Thymus (tissue), 14 donors: ENCODE data around the gene KBTBD7. TPM values are rescaled to one million over a fixed set of nuclear protein-coding genes. Genes with fewer than 3 reads are reported as not detected.
A peak's percentile ranks its signal among the peaks of the same experiment; 100 is the strongest.

Experiments used
- DNase-seq, 9 donors: peaks; one replicate each; pipeline ENCODE4 v3.0.0-alpha.2; 2013; ENCODE audit warnings: low spot score in 9 of 9, low read depth in 6 of 9, missing footprints in 1 of 9
- H3K27ac ChIP-seq, 2 donors: one replicate each; pipeline ENCODE4 v1.5.1; 2013; ENCODE audit warnings: control low read depth in 1 of 2, low read depth in 1 of 2, low read length in 1 of 2, mild to moderate bottlenecking in 1 of 2, moderate library complexity in 1 of 2
- H3K27me3 ChIP-seq, 2 donors: one replicate each; pipeline ENCODE4 v1.5.1; 2013; ENCODE audit warnings: low read length in 1 of 2; ENCODE audit not compliant: control insufficient read depth in 2 of 2, insufficient read depth in 1 of 2
- H3K36me3 ChIP-seq, 2 donors: one replicate each; pipeline ENCODE4 v1.5.1; 2013; ENCODE audit warnings: low read length in 1 of 2, mild to moderate bottlenecking in 1 of 2, moderate library complexity in 1 of 2; ENCODE audit not compliant: control insufficient read depth in 2 of 2, insufficient read depth in 2 of 2
- H3K4me1 ChIP-seq, 2 donors: one replicate each; pipeline ENCODE4 v1.5.1; 2013; ENCODE audit warnings: low read length in 2 of 2; ENCODE audit not compliant: control insufficient read depth in 2 of 2, insufficient read depth in 2 of 2
- H3K4me3 ChIP-seq, 2 donors: one replicate each; pipeline ENCODE4 v1.5.1; 2013; ENCODE audit warnings: low read length in 2 of 2, control low read depth in 1 of 2, mild to moderate bottlenecking in 1 of 2
- H3K9me3 ChIP-seq, 2 donors: one replicate each; pipeline ENCODE4 v1.5.1; 2013; ENCODE audit warnings: low read length in 1 of 2, mild to moderate bottlenecking in 1 of 2; ENCODE audit not compliant: control insufficient read depth in 2 of 2, insufficient read depth in 1 of 2
- WGBS: extraction: QIAGEN DNeasy Blood & Tissue Kit; methylation state at CpG from one replicate; pipeline ENCODE4 v1.1.7; 2013; 5-methylcytosine and 5-hydroxymethylcytosine counted together
- long read RNA-seq, 10 donors: transcript quantifications; one replicate each; lab custom pipeline, GENCODE V29; 2026
- polyA plus RNA-seq: library from polyadenylated mRNA; stranded (reverse); fragments of 200-250 nt; gene quantifications from one replicate; pipeline ENCODE4 v1.2.3, GENCODE V29; 2013
- total RNA-seq: library from RNA; stranded (reverse); fragments of 120-200 nt; gene quantifications from one replicate; pipeline ENCODE4 v1.2.4, GENCODE V29; 2013
- donor health status: healthy.

Gene KBTBD7, protein sequence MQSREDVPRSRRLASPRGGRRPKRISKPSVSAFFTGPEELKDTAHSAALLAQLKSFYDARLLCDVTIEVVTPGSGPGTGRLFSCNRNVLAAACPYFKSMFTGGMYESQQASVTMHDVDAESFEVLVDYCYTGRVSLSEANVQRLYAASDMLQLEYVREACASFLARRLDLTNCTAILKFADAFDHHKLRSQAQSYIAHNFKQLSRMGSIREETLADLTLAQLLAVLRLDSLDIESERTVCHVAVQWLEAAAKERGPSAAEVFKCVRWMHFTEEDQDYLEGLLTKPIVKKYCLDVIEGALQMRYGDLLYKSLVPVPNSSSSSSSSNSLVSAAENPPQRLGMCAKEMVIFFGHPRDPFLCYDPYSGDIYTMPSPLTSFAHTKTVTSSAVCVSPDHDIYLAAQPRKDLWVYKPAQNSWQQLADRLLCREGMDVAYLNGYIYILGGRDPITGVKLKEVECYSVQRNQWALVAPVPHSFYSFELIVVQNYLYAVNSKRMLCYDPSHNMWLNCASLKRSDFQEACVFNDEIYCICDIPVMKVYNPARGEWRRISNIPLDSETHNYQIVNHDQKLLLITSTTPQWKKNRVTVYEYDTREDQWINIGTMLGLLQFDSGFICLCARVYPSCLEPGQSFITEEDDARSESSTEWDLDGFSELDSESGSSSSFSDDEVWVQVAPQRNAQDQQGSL
- total RNA-seq: 6.9 TPM
- polyA plus RNA-seq: 5.8 TPM
- long read RNA-seq, donor 1, full-length matches to known transcripts: 1 of 1 reads
- long read RNA-seq, donor 1, partial matches to known transcripts: 0 of 1 reads
- long read RNA-seq, donor 1, other reads (novel, unspliced or antisense): 0 of 1 reads
- long read RNA-seq, donor 2: 0 reads
- long read RNA-seq, donor 3, full-length matches to known transcripts: 8 of 8 reads
- long read RNA-seq, donor 3, partial matches to known transcripts: 0 of 8 reads
- long read RNA-seq, donor 3, other reads (novel, unspliced or antisense): 0 of 8 reads
- long read RNA-seq, donor 4, full-length matches to known transcripts: 10 of 10 reads
- long read RNA-seq, donor 4, partial matches to known transcripts: 0 of 10 reads
- long read RNA-seq, donor 4, other reads (novel, unspliced or antisense): 0 of 10 reads
- long read RNA-seq, donor 5, full-length matches to known transcripts: 26 of 26 reads
- long read RNA-seq, donor 5, partial matches to known transcripts: 0 of 26 reads
- long read RNA-seq, donor 5, other reads (novel, unspliced or antisense): 0 of 26 reads
- long read RNA-seq, donor 6, full-length matches to known transcripts: 5 of 5 reads
- long read RNA-seq, donor 6, partial matches to known transcripts: 0 of 5 reads
- long read RNA-seq, donor 6, other reads (novel, unspliced or antisense): 0 of 5 reads
- long read RNA-seq, donor 7, full-length matches to known transcripts: 10 of 10 reads
- long read RNA-seq, donor 7, partial matches to known transcripts: 0 of 10 reads
- long read RNA-seq, donor 7, other reads (novel, unspliced or antisense): 0 of 10 reads
- long read RNA-seq, donor 8, full-length matches to known transcripts: 3 of 3 reads
- long read RNA-seq, donor 8, partial matches to known transcripts: 0 of 3 reads
- long read RNA-seq, donor 8, other reads (novel, unspliced or antisense): 0 of 3 reads
- long read RNA-seq, donor 9, full-length matches to known transcripts: 7 of 7 reads
- long read RNA-seq, donor 9, partial matches to known transcripts: 0 of 7 reads
- long read RNA-seq, donor 9, other reads (novel, unspliced or antisense): 0 of 7 reads
- long read RNA-seq, donor 10, full-length matches to known transcripts: 11 of 11 reads
- long read RNA-seq, donor 10, partial matches to known transcripts: 0 of 11 reads
- long read RNA-seq, donor 10, other reads (novel, unspliced or antisense): 0 of 11 reads

DNA sequence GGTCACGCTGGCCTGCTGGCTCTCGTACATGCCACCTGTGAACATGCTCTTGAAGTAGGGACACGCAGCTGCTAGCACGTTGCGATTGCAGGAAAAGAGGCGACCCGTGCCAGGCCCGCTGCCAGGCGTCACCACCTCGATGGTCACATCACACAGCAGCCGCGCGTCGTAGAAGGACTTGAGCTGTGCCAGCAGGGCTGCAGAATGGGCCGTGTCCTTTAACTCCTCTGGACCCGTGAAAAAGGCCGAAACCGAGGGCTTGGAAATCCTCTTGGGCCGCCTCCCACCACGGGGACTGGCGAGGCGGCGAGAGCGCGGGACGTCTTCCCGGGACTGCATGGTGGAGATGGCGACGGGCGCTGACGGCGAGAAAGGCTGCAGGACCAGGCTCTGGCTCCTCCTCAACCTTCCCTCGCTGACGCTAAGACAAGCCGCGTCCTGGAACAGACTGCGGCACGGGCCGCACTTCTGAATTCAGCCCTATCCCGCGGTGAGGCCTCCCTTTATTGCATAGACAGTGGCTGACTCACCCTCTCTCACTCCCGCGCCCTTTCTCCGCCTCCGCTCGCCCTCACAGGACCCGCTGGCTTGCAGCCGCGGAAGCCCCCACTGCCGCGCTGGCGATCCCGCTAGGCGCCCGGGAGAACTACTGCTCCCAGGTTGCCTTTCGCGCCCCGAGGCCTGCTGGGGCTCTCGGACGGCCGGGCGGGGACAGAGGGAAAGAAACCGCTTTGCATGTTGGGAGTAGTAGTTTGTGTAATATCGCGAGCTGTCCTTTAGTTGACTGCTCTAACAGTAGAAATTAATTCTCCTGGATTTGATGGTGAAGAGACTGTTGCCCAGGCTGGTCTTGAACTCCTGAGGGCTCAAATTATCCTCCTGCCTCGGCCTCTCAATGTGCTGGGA lies at the start of gene KBTBD7:
Gene KBTBD7, minus strand, starts transcription at position 651 of the 906 bp plus-strand sequence. Its CDS starts 312 bp downstream, at position 339.
- WGBS: 11% methylated on average over 66 of the region's 66 CpGs

DNA sequence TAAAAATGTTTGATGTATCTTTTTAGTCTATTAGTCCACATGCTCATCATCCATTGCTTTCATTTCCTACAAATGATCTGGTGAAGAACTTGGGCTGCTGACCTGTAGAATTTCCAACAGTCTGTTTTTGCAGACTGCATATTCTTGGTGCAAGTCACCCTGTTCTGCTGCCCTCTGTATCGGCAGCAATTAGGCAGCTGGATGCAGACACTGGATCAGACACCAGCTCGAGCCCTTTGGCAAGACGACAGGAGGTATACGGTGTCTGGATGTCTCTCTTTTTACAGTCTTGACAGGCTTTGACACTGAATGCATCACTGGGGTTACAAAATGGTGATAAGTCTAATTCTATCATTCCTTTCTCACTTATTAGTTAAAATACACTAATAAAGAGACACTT lies 47.3 kb upstream of the KBTBD7 start:
- H3K27ac ChIP-seq: no peak overlapping the region
- H3K36me3 ChIP-seq: peaks cover 7 to 13% of the 10 kb centered on the region in 2 donors
- no peak overlapping the region for H3K4me3 ChIP-seq
- WGBS: 91% methylated on average over 4 of the region's 4 CpGs
- H3K27me3 ChIP-seq: no peaks in the 10 kb centered on the region
- no peak for DNase-seq
- no peaks in the 10 kb centered on the region for H3K4me1 ChIP-seq
- H3K9me3 ChIP-seq: no peaks in the 10 kb centered on the region

More for the DNA sequence above, at the start of gene KBTBD7:
- Histone ChIP-seq H3K27me3 (no peaks in the 10 kb centered on the region), H3K27ac (peak within 1 kb of the TSS; percentile 57 to 81), H3K4me3 (peak within 1 kb of the TSS; percentile 50 to 81), H3K9me3 (no peaks in the 10 kb centered on the region), H3K36me3 (no peaks in the 10 kb centered on the region), H3K4me1 (peaks cover 14 to 16% of the 10 kb centered on the region in 2 donors)
- peak; percentile 72 to 94 (median 85) for DNase-seq

DNA sequence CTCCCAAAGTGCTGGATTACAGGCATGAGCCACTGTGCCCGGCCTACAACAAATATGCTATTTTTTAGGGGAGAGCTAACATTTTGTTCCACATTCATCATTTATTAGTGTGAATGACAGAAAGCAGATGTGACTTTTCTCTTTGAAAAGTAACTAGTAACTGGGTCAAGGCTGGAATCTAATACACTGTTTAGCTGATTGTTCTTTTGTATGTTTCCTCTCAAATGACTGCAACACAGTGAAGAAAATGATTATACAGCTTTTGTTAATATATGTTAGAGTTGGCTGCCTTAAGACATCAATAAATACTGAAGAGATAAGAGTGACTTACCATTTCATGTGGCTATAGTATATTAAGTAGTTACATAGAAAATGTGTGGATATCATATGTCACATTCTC lies 42.0 kb upstream of the KBTBD7 start:
- no peaks in the 10 kb centered on the region for H3K4me1 ChIP-seq

DNA sequence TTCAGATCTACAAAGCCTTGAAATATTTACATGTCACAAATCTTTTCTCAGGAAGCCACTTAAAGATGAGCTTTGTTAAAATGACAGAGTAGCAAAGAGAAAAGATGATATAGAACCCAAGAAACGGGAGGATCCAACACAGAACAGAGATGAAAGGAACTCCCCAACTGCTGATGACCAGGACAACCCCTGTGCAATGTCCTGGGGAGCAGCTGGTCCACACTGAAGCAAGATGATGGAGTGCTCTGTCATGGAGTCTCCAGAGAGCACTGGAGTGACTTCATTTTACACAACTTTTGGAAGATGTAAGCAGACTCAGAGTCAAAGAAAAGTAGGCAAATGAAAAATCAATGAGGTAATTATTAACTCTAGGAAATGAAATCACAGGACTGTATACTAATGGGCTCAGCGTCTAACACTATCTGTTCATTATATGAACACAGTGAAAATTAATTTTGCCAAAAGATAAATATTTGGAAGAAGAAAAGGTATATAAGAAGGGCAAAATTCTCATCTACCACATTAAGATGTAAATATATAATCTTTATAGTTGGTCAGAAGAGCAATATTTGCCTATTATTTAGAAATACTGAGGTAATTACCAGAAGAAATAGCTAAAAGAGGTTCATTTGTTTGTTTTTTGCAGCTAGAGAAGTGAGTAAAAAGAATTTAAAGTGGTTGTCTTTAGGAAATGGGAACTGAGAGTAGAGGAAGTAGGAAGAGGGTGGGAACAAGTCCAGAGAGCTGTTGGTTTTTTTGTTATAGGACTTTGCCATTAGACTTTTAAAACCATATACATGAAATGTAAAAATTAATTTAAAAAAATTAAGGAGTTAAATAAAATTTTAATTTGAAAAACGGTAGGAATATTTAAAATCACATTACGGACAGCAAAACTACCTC lies 38.5 kb upstream of the KBTBD7 start:
- H3K36me3 ChIP-seq: peaks cover 7 to 11% of the 10 kb centered on the region in 2 donors
- H3K27ac ChIP-seq: no peak overlapping the region
- DNase-seq: no peak
- no peak overlapping the region for H3K4me3 ChIP-seq
- no peaks in the 10 kb centered on the region for H3K4me1 ChIP-seq
- 99% methylated on average over 4 of the region's 4 CpGs for WGBS
- H3K27me3 ChIP-seq: no peaks in the 10 kb centered on the region
- H3K9me3 ChIP-seq: no peaks in the 10 kb centered on the region

More for the DNA sequence above, 42.0 kb upstream of the KBTBD7 start:
- H3K4me3 ChIP-seq: no peak overlapping the region
- H3K27me3 ChIP-seq: no peaks in the 10 kb centered on the region
- no peaks in the 10 kb centered on the region for H3K9me3 ChIP-seq
- WGBS: 100% methylated on average over 1 of the region's 1 CpG
- DNase-seq: no peak
- peaks cover 14 to 19% of the 10 kb centered on the region in 2 donors for H3K36me3 ChIP-seq
- H3K27ac ChIP-seq: no peak overlapping the region

DNA sequence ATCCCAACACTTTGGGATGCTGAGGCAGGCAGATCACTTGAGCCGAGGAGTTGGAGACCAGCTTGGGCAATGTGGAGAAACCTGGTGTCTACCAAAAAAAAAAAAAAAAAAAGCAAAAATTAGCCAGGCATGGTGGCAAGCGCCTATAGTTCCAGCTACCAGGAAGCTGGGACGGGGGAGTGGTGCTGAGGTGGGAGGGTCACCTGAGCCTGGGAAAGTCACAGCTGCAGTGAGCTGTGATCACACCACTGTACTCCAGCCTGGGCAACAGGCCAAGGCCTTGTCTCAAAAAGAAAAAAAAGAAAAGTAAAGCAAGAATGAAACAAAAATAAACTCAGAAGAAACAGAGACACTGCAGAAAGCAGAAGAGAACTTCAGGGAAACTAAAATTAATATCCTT lies 37.4 kb upstream of the KBTBD7 start:
- Histone ChIP-seq H3K36me3 (peaks cover 7 to 12% of the 10 kb centered on the region in 2 donors), H3K9me3 (no peaks in the 10 kb centered on the region), H3K27me3 (no peaks in the 10 kb centered on the region), H3K4me3 (no peak overlapping the region), H3K4me1 (no peaks in the 10 kb centered on the region), H3K27ac (no peak overlapping the region)
- DNase-seq: no peak
- WGBS: 85% methylated on average over 3 of the region's 3 CpGs

DNA sequence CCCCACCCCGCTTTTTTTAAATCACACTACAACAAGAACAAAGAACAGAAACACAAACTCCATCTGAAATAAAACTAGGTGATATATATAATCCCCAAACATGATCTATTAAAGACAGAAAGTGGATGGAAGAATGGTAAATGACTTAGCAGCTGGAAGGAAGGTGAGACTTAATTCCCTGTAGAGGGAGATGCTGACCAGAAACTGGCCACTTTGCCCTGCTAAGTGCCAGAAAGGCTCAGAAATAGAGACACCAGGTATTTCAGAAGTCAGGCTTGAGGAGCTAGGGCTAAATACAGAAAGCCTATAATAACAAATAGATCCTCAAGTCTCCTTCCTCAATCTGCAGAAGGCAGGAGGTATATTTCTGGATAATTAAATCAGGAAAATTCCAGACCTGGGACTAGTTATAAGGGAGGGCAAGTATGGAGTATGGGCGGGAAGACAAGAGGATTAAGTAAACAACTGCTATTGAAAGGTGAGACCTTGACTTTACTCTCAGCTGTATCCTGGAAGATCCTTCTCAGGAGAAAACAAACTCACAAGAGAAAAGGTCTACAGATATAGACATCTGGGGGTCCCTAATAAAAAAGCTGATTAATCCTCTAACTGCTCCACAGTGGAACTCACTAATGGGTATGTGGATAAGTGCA lies 36.8 kb upstream of the KBTBD7 start:
- H3K36me3 ChIP-seq: peaks cover 7 to 16% of the 10 kb centered on the region in 2 donors
- DNase-seq: no peak
- no peak overlapping the region for H3K4me3 ChIP-seq
- no peaks in the 10 kb centered on the region for H3K4me1 ChIP-seq
- no peak overlapping the region for H3K27ac ChIP-seq
- 99% methylated on average over 2 of the region's 2 CpGs for WGBS
- no peaks in the 10 kb centered on the region for H3K9me3 ChIP-seq
- no peaks in the 10 kb centered on the region for H3K27me3 ChIP-seq
